ENCODE data around the gene ARHGEF1. TPM values are rescaled to one million over a fixed set of nuclear protein-coding genes. Genes with fewer than 3 reads are reported as not detected.

Gene ARHGEF1
- total RNA-seq, 1 donor from 2014 or later = 113 TPM

- peaks cover 16% of the 10 kb centered on the region for H3K36me3 Mint-ChIP-seq (ENCODE audit: low read depth, unreplicated experiment)
- peaks cover 11% of the 10 kb centered on the region for H3K4me1 Mint-ChIP-seq (ENCODE audit: unreplicated experiment)
- no peak overlapping the region for H3K27ac Mint-ChIP-seq (ENCODE audit: unreplicated experiment)
- no peak for DNase-seq (ENCODE audit: low spot score)
- TF ChIP-seq CTCF (IDR thresholded peaks at IDR 0.05; ENCODE audit: unreplicated experiment) = no peak
- peaks cover 44% of the 10 kb centered on the region for H3K27me3 Mint-ChIP-seq (ENCODE audit: unreplicated experiment)
- no peak overlapping the region for H3K4me3 Mint-ChIP-seq (ENCODE audit: unreplicated experiment)
- H3K9me3 Mint-ChIP-seq (ENCODE audit: unreplicated experiment) = peaks cover 4% of the 10 kb centered on the region
Observed at GRCh38 chr19:41933693-41934426, 50.9 kb downstream of the ARHGEF1 start.

- Mint-ChIP-seq H3K4me1 (ENCODE audit: unreplicated experiment) (peaks cover 7% of the 10 kb centered on the region), H3K36me3 (ENCODE audit: low read depth, unreplicated experiment) (peaks cover 11% of the 10 kb centered on the region), H3K27me3 (ENCODE audit: unreplicated experiment) (peaks cover 35% of the 10 kb centered on the region), H3K4me3 (ENCODE audit: unreplicated experiment) (no peak overlapping the region), H3K9me3 (ENCODE audit: unreplicated experiment) (peaks cover 4% of the 10 kb centered on the region), H3K27ac (ENCODE audit: unreplicated experiment) (no peak overlapping the region)
- DNase-seq (ENCODE audit: low spot score) = peak; percentile 89
- peak; percentile 79 for TF ChIP-seq CTCF (IDR thresholded peaks at IDR 0.05; ENCODE audit: unreplicated experiment)
Observed at GRCh38 chr19:41934849-41935374, 51.9 kb downstream of the ARHGEF1 start.

GRCh38 chr19:41935760-41936415 is 52.9 kb downstream of the ARHGEF1 start:
- H3K27me3 Mint-ChIP-seq (ENCODE audit: unreplicated experiment) = peaks cover 28% of the 10 kb centered on the region
- H3K4me3 Mint-ChIP-seq (ENCODE audit: unreplicated experiment) = no peak overlapping the region

GRCh38 chr19:41936416-41936850 is 53.4 kb downstream of the ARHGEF1 start:
- peaks cover 13% of the 10 kb centered on the region for H3K36me3 Mint-ChIP-seq (ENCODE audit: low read depth, unreplicated experiment)
- no peak for TF ChIP-seq CTCF (IDR thresholded peaks at IDR 0.05; ENCODE audit: unreplicated experiment)
- peaks cover 4% of the 10 kb centered on the region for H3K9me3 Mint-ChIP-seq (ENCODE audit: unreplicated experiment)
- H3K4me3 Mint-ChIP-seq (ENCODE audit: unreplicated experiment) = no peak overlapping the region
- DNase-seq (ENCODE audit: low spot score) = no peak
- H3K27me3 Mint-ChIP-seq (ENCODE audit: unreplicated experiment) = peaks cover 25% of the 10 kb centered on the region
- H3K4me1 Mint-ChIP-seq (ENCODE audit: unreplicated experiment) = peaks cover 7% of the 10 kb centered on the region
- H3K27ac Mint-ChIP-seq (ENCODE audit: unreplicated experiment) = no peak overlapping the region

More at GRCh38 chr19:41935760-41936415, 52.9 kb downstream of the ARHGEF1 start:
- H3K9me3 Mint-ChIP-seq (ENCODE audit: unreplicated experiment) = peaks cover 4% of the 10 kb centered on the region
- H3K27ac Mint-ChIP-seq (ENCODE audit: unreplicated experiment) = no peak overlapping the region
- no peak for TF ChIP-seq CTCF (IDR thresholded peaks at IDR 0.05; ENCODE audit: unreplicated experiment)
- H3K36me3 Mint-ChIP-seq (ENCODE audit: low read depth, unreplicated experiment) = peaks cover 11% of the 10 kb centered on the region
- H3K4me1 Mint-ChIP-seq (ENCODE audit: unreplicated experiment) = peaks cover 7% of the 10 kb centered on the region
- DNase-seq (ENCODE audit: low spot score) = no peak

GRCh38 chr19:41936961-41937360 is 54.0 kb downstream of the ARHGEF1 start:
- no peak for DNase-seq (ENCODE audit: low spot score)
- Mint-ChIP-seq H3K27me3 (ENCODE audit: unreplicated experiment) (peaks cover 29% of the 10 kb centered on the region), H3K9me3 (ENCODE audit: unreplicated experiment) (peaks cover 4% of the 10 kb centered on the region), H3K36me3 (ENCODE audit: low read depth, unreplicated experiment) (peaks cover 16% of the 10 kb centered on the region), H3K4me3 (ENCODE audit: unreplicated experiment) (no peak overlapping the region), H3K4me1 (ENCODE audit: unreplicated experiment) (peaks cover 7% of the 10 kb centered on the region), H3K27ac (ENCODE audit: unreplicated experiment) (no peak overlapping the region)
- no peak for TF ChIP-seq CTCF (IDR thresholded peaks at IDR 0.05; ENCODE audit: unreplicated experiment)

All from endothelial cell (in vitro differentiated cells).